KOPT-K1 (cell line): ENCODE data around the gene KRTAP1-5.
"Not testable (repeated sequence)": the region's sequence is repeated elsewhere in the genome, so short reads cannot be mapped to it uniquely, and the experiment has no call there.

Source experiments
- H3K27ac ChIP-seq: fragments of 200-600 bp; sonication (generic); 2 replicates; pipeline ENCODE4 v1.5.1; 2016; ENCODE audit warnings: antibody characterized with exemption, mild to moderate bottlenecking, low read depth, low read length; ENCODE audit not compliant: poor library complexity, severe bottlenecking
- H3K36me3 ChIP-seq: fragments of 200-600 bp; sonication (generic); 2 replicates; pipeline ENCODE4 v1.5.1; 2017; ENCODE audit warnings: antibody characterized with exemption, mild to moderate bottlenecking, low read length, moderate library complexity; ENCODE audit not compliant: insufficient read depth
- H3K9me3 ChIP-seq: fragments of 200-600 bp; sonication (generic); 2 replicates; pipeline ENCODE4 v1.5.1; 2017; ENCODE audit warnings: antibody characterized with exemption, low read length, mild to moderate bottlenecking; ENCODE audit not compliant: insufficient read depth, poor library complexity, severe bottlenecking

The KRTAP1-5 gene

DNA sequence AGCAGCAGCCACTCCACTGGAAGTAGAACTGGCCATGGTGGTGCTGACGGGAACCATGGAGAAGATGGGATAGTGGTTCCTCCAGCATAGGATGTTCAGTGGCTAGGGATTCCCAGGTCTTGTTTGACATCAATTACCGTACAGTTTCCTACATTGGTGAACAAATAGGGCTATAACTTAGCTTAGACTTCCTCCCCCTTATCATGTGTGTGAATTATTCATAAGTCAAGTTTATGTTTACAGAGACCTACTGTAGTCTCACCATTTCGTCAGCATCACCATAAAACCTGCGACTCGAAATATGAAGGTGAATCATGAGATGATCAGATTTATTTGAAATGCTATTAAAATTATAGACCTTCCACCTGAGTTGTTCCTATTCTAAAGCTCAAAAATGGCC, 31.7 kb upstream of the KRTAP1-5 start:
- Histone ChIP-seq H3K27ac (no peak overlapping the region), H3K36me3 (no peaks in the 10 kb centered on the region), H3K9me3 (peaks cover 5% of the 10 kb centered on the region)

DNA sequence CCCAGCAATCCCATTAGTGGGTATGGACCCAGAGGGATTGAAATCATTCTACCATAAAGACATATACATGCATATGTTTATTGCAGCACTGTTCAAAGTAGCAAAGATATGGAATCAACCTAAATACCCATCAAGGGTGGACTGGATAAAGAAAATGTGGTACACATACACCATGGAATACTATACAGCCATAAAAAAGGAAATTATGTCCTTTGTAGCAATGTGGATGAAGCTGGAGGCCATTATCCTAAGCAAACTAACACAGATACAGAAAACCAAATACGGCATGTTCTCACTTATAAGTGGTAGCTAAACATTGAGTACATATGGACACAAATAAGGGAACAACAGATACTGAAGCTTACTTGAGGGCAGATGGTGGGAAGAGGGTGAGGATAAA, 30.5 kb upstream of the KRTAP1-5 start:
- no peaks in the 10 kb centered on the region for H3K36me3 ChIP-seq
- H3K9me3 ChIP-seq: peaks cover 5% of the 10 kb centered on the region
- H3K27ac ChIP-seq: no peak overlapping the region

DNA sequence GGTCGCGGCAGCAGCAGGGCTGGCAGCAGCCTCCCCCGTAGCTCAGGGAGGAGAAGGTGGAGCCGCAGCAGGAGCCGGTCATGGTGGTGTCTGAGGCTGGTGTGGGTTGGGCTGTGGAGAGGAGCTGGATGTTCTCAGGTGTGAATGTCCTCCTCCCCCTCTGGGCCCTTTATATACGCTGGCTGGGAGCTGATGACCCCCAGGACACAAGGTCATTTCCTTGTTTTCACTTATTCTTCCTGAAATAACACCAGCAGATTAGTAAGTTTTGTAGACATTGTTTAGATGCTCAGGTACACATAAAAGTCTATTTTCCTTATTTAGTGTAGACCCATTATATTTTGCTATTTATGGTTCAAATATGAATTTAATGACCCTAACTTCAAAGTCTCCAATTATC, 28.1 kb upstream of the KRTAP1-5 start, which contains the start of gene KRTAP2-2:
Gene KRTAP2-2, minus strand, starts transcription at position 101 of the 400 bp plus-strand sequence. Its CDS starts 19 bp downstream, at position 82.
- not testable (repeated sequence) for H3K9me3 ChIP-seq, H3K27ac ChIP-seq, H3K36me3 ChIP-seq

DNA sequence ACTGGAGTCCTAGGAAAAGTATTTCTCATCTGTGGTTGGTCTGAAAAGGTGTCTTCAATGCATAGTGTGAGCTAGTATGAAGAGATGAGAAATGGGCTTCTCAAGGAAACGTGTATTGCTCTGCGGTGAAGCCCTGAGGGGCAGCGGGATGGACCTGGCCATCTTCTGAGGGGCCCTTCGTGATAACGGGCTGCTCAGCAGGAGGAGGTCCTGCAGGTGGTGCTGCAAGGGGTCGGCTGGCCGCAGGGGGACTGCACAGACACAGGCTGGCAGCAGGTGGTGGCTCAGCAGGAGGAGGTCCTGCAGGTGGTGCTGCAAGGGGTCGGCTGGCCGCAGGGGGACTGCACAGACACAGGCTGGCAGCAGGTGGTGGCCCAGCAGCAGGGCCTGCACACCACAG, 27.5 kb upstream of the KRTAP1-5 start:
- H3K36me3 ChIP-seq, H3K27ac ChIP-seq, H3K9me3 ChIP-seq: not testable (repeated sequence)

DNA sequence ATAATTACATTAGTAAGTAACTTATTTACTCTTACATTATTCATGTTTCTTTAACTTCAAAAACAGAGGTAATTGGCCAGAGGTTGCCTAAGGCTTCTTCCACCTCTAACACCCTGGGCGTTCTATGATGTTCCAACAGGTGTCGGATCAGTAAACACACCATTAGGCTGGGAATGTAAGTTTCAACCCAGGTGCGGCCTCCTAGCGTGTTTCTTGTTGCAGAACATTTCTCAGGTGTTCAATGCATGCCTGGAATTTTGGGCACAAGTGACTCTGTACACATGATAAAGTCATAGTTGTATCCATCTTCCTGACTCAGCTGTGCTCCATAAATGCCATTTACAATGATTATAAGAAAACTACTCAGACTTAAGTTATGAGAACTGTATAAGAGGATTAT, 27.0 kb upstream of the KRTAP1-5 start:
- H3K9me3 ChIP-seq: peaks cover 5% of the 10 kb centered on the region
- no peak overlapping the region for H3K27ac ChIP-seq
- H3K36me3 ChIP-seq: no peaks in the 10 kb centered on the region

DNA sequence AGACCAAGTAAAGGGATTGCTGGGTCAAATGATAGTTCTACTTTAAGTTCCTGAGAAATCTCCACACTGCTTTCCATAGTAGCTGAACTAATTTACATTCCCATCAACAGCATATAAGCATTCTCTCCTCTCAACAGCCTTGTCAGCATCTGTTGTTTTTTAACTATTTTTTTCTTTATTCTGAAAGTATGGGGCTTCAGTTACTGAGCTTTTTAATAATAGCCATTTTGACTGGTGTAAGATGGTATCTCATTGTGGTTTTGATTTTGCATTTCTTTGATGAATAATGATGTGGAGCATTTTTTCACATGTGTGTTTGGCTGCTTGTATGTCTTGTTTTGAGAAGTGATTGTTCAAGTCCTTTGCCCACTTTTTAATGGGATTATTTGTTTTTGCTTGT, 25.6 kb upstream of the KRTAP1-5 start:
- peaks cover 4% of the 10 kb centered on the region for H3K9me3 ChIP-seq
- no peaks in the 10 kb centered on the region for H3K36me3 ChIP-seq
- H3K27ac ChIP-seq: no peak overlapping the region

DNA sequence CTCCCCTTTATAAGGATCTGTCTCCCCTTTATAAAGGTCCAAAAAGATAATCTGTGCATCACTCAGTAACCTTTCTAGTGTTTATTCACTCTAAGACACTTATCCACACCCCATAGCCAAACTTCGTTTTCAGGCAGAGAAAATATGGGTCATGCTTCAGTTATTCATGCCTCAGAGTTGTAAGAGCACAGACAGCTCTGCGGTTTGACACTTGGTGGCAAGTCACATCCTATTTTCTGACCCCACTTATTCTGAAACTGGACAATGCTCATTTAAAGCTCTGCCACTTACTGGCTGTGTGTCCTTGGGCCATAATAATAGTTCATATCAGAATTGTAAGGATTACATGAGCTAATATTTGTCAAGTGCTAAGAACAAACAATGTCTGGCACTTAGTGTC, 22.1 kb upstream of the KRTAP1-5 start:
- H3K36me3 ChIP-seq: no peaks in the 10 kb centered on the region
- H3K27ac ChIP-seq: no peak overlapping the region
- H3K9me3 ChIP-seq: no peaks in the 10 kb centered on the region

DNA sequence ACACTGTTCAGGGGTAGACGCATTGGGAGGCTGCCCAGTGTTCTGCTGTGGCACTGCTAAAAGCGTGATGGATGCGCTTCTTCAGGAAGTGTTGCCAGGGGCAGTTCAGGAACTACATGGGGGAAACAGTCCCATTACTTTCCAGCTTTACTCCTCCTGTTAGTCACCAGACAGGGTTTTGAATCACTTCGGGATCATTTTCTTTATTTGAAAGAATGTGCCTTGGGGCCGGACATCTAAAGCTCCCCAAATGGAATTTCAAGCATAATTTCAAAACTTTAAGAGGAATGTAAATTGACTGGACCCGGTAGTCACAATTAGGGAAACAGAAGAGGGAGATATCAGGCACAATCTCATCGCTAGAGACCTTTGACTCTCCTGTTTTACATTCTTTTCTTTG, 21.4 kb upstream of the KRTAP1-5 start:
- H3K36me3 ChIP-seq: no peaks in the 10 kb centered on the region
- H3K9me3 ChIP-seq: peaks cover 3% of the 10 kb centered on the region
- no peak overlapping the region for H3K27ac ChIP-seq

DNA sequence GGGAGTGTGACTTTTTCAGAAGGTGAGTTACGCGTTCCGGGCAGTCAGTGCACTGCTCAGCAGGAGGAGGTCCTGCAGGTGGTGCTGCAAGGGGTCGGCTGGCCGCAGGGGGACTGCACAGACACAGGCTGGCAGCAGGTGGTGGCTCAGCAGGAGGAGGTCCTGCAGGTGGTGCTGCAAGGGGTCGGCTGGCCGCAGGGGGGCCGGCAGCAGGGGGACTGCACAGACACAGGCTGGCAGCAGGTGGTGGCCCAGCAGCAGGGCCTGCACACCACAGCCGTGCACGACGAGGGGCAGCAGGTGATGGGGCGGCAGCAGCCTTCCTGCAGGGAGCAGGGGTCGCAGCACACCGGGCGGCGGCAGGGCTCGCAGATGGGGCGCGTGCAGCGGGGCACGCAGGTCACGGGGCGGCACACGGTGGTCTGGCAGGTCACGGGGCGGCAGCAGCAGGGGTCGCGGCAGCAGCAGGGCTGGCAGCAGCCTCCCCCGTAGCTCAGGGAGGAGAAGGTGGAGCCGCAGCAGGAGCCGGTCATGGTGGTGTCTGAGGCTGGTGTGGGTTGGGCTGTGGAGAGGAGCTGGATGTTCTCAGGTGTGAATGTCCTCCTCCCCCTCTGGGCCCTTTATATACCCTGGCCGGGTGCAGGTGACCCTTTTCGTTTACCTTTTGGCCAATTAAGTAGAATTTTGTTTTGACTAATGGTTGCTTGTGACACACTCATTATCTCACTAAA, 19.9 kb upstream of the KRTAP1-5 start, which contains the start of gene KRTAP2-1:
Gene KRTAP2-1, minus strand, starts transcription at position 582 of the 731 bp plus-strand sequence. Its CDS starts 49 bp downstream, at position 533.
- peaks cover 12% of the 10 kb centered on the region for H3K9me3 ChIP-seq
- H3K36me3 ChIP-seq, H3K27ac ChIP-seq: not testable (repeated sequence)

DNA sequence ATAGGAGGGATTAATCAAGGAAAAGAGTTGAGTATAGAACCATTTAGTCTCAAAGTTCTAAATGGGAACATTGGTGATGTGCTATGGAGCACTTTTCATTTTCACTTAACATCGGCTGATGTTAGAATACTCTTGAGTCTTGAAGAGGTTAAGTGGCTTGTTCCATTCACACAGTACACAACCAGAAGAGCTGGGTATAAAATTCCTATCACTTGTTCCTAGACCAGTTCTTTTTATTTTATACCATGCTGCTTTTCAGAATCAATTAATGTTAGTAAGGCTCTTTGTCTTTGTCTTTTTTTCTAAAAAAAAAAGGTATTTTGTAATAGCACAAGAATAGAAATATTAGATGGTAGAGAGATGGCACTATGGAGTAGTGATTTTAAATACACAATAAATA, 15.9 kb upstream of the KRTAP1-5 start:
- no peak overlapping the region for H3K27ac ChIP-seq

DNA sequence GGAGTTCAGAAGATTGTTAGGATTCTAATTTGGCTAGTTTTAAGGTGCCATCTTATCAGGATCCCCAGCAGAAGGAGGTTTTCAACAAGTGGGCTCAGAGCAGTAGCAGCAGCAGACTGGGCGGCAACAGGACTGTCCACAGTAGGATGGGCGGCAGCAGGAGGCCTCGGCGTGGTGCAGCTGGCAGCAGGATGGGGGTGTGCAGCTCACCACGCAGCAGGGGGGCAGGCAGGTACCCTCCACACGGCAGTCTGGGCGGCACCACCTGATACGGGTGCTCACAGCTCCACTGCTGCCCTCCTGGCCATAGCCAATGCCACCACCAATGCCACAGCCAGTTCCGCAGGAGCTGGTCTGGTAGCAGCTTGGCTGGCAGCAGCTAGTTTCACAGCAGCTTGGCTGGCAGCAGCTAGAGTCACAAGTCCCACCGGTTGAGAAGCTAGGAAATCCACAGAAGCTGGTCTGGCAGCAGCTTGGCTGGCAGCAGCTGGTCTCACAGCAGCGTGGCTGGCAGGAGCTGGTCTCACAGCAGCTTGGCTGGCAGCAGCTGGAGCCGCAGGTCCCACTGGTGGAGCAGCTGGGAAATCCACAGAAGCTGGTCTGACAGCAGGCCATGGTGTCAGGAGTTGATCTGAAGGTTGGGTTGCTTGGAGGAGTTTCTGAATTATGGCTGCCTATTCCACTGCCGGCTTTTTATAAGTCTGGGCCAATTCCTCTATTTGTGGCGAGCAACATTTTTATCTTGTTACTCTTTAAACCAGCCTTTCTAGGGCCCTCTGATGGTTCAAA, 14.0 kb upstream of the KRTAP1-5 start, which contains the start of gene KRTAP1-1:
Gene KRTAP1-1, minus strand, starts transcription at position 668 of the 789 bp plus-strand sequence. Its CDS starts 53 bp downstream, at position 615.
- H3K27ac ChIP-seq, H3K36me3 ChIP-seq: not testable (repeated sequence)
- H3K9me3 ChIP-seq: peaks cover 12% of the 10 kb centered on the region

More for the DNA sequence above, 15.9 kb upstream of the KRTAP1-5 start:
- no peaks in the 10 kb centered on the region for H3K36me3 ChIP-seq
- peaks cover 12% of the 10 kb centered on the region for H3K9me3 ChIP-seq

DNA sequence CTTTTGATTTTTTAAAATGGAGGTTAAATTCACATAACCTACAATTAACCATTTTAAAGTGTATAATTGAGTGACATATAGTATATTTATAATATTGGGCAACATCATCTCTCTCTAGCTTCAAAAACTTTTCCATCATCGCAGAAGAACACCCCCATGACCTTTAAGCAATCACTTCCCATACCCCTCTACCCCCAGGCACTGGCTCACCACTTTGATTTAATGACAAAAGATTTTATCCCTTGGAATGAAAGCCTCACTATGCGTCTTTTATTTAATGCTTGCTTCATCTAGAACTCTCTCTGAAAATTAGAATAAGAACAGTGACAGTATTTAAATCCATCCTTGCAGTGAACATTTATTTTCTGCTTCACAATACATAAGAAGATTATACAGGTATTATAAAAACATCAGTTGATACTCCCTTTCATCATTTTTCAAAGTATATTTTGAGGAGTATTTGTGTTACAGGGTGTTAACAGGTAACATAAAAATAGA, 10.9 kb upstream of the KRTAP1-5 start:
- Histone ChIP-seq H3K36me3 (no peaks in the 10 kb centered on the region), H3K27ac (no peak overlapping the region), H3K9me3 (peaks cover 6% of the 10 kb centered on the region)

DNA sequence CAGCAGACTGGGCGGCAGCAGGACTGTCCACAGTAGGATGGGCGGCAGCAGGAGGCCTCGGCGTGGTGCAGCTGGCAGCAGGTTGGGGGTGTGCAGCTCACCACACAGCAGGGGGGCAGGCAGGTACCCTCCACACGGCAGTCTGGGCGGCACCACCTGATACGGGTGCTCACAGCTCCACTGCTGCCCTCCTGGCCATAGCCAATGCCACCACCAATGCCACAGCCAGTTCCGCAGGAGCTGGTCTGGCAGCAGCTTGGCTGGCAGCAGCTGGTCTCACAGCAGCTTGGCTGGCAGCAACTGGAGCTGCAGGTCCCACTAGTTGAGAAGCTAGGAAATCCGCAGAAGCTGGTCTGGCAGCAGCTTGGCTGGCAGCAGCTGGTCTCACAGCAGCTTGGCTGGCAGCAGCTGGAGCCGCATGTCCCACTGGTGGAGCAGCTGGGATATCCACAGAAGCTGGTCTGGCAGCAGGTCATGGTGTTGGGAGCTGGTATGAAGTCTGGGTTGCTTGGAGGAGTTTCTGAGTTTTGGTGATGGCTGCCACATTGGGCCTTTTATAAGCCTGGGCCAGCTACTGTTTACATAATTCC, 7.4 kb upstream of the KRTAP1-5 start, which contains the start of gene KRTAP1-3:
Gene KRTAP1-3, minus strand, starts transcription at position 529 of the 590 bp plus-strand sequence. Its CDS starts 53 bp downstream, at position 476.
- not testable (repeated sequence) for H3K9me3 ChIP-seq, H3K36me3 ChIP-seq

DNA sequence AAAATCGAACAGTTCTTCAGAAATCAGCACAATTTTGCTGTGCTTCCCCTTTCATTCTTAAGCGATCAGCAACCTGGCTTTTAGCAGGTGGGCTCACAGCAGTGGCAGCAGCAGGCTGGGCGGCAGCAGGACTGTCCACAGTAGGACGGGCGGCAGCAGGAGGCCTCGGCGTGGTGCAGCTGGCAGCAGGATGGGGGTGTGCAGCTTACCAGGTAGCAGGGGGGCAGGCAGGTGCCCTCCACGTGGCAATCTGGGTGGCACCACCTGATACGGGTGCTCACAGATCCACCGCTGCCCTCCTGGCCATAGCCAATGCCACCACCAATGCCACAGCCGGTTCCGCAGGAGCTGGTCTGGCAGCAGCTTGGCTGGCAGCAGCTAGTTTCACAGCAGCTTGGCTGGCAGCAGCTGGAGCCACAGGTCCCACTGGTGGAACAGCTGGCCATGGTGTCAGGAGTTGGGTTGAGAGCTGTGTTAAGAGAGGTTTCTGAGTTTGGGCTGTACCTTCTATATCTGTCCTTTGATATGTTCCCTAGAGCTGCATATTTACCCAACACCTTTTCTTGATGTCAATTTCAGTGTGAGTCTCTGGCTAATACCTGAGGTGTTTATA, 2.7 kb upstream of the KRTAP1-5 start, which contains the start of gene KRTAP1-4:
Gene KRTAP1-4, minus strand, starts transcription at position 563 of the 613 bp plus-strand sequence. Its CDS starts 117 bp downstream, at position 446.
- no peak within 1 kb of the TSS for H3K27ac ChIP-seq
- no peaks in the 10 kb centered on the region for H3K36me3 ChIP-seq
- no peaks in the 10 kb centered on the region for H3K9me3 ChIP-seq

More for the DNA sequence above, 7.4 kb upstream of the KRTAP1-5 start, which contains the start of gene KRTAP1-3:
- not testable (repeated sequence) for H3K27ac ChIP-seq
